ENCODE data around the gene ILDR2.

DNA sequence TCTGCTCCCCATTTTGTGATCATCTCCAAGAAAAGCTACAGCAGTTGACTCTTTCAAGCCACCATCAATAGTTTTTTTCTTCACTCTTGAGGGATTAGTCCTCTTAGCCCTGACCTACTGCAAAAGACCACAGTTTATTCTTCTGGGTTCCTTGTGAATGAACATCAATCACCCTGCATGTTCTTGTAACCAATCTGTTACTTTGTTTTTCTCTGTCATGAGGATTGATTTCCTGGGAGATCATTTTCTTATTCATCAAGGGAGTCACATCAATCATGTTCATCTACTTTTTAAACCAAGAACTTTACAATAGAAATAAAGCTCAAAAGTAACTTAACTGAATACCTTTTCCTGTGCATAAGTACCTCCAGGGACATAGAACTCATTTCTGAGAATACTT, 21.8 kb downstream of the ILDR2 start:
- TF ChIP-seq, protein P1, sequence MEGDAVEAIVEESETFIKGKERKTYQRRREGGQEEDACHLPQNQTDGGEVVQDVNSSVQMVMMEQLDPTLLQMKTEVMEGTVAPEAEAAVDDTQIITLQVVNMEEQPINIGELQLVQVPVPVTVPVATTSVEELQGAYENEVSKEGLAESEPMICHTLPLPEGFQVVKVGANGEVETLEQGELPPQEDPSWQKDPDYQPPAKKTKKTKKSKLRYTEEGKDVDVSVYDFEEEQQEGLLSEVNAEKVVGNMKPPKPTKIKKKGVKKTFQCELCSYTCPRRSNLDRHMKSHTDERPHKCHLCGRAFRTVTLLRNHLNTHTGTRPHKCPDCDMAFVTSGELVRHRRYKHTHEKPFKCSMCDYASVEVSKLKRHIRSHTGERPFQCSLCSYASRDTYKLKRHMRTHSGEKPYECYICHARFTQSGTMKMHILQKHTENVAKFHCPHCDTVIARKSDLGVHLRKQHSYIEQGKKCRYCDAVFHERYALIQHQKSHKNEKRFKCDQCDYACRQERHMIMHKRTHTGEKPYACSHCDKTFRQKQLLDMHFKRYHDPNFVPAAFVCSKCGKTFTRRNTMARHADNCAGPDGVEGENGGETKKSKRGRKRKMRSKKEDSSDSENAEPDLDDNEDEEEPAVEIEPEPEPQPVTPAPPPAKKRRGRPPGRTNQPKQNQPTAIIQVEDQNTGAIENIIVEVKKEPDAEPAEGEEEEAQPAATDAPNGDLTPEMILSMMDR (IDR thresholded peaks at IDR 0.05) = no peak
- no peak for TF ChIP-seq EP300 (IDR thresholded peaks at IDR 0.05; ENCODE audit: low read depth)
- no peak for TF ChIP-seq POLR2AphosphoS5 (IDR thresholded peaks at IDR 0.05)
- TF ChIP-seq POLR2A (IDR thresholded peaks at IDR 0.05) = no peak

Measured in transverse colon (tissue), 4 donors.